ENCODE results near the gene DMD.

DMD gene

GRCh38 chrX:31130457-31131220, 2080.7 kb downstream of the DMD start:
- no peak for DNase-seq

DNA sequence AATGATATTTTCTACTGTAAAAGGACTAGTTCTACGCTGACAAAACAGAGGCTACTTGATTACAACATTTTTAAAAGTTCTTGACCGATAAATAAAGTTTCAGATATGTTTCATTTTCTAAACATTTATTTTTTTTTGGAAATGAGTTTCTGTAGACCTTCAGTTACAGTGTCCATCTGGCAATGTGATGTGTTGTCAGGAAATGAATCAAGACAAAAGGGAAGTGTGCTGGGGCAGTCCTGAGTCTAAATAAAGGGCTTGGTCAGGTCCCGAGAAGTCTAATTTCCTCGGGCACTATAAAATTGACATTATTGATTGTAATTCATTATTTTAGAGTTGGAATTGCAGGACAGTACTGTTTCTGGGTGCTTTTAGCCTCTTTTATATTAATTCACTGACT, 2082.5 kb downstream of the DMD start:
- DNase-seq = no peak

DNA sequence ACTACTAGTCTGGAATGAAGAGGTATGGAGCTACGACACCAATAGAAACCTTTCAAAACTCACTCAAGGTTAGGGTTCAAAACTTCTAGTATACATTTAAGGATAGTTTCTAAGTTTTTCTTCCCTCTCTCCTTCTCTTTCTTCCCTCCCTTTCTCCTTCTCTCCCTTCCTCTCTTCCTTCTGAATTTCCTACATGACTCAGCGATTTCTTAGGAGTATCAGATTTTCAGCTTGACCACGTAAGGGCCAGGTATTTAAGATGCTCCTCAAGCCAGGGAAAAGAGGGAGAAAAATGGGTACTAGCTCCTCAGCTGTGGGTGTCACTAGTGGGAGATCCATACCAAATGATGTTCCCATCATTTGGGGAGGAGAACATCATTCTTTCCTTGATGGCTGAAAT, 2083.6 kb downstream of the DMD start:
- DNase-seq = no peak

GRCh38 chrX:31126205-31126604, 2085.1 kb downstream of the DMD start:
- DNase-seq = no peak

GRCh38 chrX:31124536-31124935, 2086.8 kb downstream of the DMD start:
- DNase-seq = no peak

- DNase-seq = no peak
Measured at GRCh38 chrX:31123335-31123734, 2088.0 kb downstream of the DMD start.

DNA sequence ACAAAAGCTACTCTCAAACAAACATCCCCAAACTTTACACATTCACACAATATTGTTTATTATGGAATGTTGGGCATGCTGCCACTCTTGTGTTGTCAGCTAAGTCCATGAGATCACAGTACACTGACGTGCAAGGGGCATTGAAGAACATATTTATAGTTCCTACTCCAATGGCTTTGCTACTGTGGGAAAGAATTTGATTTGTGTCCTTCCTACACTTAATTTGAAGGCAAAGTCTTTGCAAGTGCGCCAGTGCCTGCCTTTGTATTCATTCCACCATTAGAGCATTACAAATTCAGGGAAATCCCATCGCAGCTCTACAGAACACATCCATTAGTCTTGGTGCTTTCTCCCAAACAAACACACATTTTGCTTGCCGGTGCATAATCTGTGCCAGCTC, 2094.1 kb downstream of the DMD start:
- DNase-seq = no peak

DNA sequence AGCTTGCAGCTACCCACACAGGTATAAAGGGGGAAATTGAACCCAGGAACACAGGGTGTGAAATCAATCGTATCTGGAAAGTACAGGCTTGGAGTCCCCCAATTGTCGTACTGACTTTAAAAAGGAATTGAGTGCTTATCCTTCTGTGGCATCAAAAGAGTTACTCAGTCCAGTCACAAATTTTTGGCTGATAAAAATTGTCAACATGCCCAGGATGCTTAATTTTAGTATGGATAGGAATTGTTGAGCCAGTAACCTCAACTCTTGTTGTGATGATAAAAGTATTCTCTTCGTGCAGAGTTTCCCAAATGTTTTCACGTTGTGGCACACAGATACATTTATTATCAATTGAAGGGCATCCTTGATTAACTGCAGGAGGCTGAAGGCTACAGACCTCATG, 2096.0 kb downstream of the DMD start:
- no peak for DNase-seq

DNA sequence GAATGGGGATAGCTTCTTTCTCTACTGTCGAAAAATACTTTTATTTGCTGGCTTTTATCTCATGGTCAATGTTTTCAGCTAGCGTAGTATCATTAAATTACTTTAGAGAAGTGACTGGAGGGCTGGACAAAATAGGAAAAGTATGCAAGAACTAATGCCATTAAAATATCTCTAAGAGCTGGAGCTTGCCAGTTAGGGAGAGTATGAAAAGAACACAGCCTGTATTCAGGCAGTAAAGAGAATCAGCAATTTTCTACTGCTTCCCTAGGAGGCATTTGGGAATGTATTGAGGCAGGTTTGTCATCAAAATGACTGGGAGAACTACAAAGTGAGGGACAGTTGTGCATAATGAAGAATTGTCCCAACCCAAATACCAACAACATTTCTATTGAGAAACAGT, 2096.5 kb downstream of the DMD start:
- DNase-seq = no peak

DNA sequence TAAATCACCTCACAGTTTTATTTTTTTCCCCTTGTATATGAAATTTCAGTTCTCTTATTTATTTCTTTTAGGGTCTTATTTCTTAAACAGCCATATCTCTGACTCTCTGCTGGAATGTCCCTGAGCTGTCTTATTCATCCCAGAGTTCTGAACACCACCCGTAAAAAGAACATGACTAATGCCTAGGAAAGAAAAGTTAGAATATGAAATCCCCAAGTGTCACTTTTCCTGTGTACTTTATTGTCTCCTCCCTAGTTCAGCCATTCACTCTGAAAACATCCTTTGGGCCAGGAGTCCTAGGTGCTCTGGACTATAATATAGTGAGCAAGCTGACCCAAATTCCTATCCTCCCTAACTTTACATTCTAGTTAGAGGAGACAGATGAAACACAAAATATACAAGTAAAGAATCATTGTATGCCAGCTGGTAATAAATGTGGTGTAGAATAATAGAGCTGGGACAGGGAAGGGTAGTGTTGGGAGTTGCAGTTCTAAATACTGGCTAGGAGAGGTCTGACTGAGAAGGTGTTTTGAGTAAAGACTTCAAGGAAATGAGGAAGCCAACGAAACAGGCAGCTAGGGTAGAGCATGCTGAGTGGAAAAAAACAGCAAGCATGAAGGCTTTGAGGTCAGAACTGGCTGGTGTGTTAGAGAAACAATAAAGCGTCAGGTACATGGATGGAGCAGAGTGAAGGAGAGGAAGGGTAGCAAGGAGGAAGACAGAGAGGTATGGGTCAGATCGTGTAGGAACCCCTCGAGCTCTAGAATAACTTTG, 2098.9 kb downstream of the DMD start:
- DNase-seq = no peak

DNA sequence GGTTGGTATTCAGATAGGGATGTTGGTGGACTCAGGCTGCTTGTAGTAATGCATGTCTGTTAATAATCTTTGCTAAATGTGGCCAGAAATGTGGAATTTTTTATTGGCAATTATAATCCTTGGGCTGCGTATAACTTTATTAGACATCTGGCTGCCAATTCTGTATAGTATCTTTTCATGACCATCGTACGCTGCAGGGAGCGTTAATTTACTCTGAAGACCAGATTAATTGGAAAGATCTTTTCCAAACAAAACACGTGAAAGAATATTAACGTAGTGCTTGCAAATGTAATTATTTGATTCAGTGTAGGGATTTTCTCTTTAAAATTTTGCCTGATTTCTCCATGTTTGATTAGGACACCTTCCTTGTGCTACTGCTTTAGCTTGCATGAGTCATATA, 2100.7 kb downstream of the DMD start:
- DNase-seq = no peak

GRCh38 chrX:31099536-31100090, 2111.7 kb downstream of the DMD start:
- no peak for DNase-seq

DNA sequence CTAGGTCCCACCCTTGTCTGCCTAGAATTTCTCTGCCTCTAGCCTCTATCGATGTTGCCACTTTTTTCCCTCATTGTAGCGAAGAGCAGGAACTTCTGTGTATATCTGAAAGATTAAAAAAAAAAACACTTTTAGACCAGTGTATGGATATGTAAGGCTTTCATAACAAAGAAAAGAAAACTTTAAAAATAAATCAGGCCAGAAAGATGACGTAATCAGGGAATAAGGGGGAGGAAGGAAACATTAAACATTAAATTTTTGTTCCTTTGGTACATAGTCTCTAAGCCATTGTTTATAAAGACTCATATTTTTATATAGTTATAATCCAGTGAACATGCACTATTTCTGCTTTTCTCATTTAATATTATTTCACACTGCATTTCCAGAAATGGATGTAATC, 2113.3 kb downstream of the DMD start:
- no peak for DNase-seq

DNA sequence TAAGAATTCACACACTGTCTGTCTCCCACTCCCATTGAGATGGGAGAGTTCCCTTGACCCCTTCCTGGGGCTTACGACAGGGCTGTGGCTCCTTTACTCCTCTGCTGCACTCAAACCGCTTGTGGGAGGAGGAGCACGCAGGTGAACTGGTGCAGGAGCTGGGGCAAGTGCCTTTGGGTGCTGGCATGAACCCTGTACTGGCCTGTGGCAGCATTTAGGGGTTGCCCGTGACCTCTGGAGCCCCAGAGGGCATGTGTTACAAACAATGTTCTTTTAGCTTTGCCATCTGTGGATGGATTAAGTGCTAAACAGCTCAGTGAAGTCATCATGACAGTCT, 2117.7 kb downstream of the DMD start:
- DNase-seq = no peak

GRCh38 chrX:31092970-31093638, 2118.2 kb downstream of the DMD start:
- no peak for DNase-seq

DNA sequence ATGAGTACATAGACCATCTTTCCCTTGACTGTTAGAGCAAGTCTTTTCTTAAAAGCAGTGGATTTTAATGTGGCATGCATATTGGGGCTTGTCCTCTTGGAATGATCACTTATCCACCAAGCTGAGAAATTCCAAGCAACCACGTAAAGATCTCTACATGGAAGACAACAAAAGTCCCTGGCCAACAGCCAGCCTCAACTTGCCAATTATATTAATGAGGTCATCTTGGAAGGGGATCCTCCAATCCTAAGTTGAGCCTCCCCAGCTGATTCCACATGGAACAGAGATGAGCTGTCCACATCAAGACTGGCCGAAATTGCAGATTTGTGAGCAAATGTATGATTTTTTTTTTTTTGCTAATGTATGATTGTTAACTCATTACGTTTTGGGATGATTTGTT, 2118.9 kb downstream of the DMD start:
- DNase-seq = no peak

DNA sequence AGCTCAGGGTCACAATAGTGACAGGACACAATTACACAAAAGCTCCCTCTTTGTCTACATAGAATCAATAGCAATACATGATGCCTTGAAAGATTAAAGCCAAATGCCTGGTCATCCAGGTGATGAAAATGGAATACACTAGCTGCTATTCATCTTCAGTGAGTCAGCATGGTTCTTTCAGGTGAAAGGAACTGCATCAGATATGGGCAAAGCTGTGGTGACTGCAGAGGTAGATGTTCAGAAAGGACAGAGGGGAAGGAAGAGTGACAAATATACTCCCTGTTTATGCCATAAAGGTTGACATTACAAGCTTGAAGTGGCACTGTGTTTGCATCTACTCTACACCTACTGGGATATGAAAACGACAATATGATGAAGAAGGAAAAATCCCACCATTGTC, 2119.5 kb downstream of the DMD start:
- no peak for DNase-seq

DNA sequence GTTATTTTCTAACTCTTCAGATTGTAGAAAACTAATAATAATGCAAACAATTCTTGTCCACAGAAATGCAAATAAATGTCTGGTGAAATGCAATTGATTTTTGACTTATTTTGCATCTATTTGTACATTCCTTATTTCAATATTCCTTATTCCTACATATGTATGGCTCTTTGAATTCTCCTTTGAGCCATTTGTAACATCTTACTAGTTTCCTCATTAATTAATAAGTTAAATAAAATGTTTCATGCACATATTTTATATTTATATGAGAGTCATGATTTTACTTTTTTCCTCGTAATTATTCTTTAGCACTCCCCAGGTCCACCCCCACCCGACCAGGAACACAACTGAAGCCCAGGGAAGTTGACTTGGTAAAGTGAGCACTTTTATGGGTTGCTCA, 2136.8 kb downstream of the DMD start:
- no peak for DNase-seq

GRCh38 chrX:31071725-31072124, 2139.6 kb downstream of the DMD start, which contains the start of gene FTHL17:
Gene FTHL17 (minus strand): TSS chrX:31072041. CDS start chrX:31071953, 88 bp downstream.
- no peak for DNase-seq

DNA sequence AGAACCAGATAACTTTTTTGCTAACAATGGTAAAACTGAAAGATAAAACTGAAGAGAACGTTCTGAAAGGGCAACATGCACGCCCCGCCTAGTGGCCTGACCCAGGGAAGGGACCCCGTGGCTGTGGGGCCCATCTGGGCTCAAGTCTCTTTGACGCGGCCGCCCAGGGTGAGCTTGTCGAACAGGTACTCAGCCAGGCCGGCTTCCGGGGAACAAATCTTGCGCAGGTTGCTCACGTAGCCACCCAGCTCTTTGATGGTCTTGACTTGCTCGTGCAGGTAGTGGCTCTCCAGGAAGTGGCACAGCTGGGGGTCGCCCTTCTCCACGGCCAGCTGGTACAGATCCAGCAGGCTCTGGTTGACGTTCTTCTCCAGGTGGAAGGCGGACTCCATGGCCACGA, 2140.1 kb downstream of the DMD start:
- no peak for DNase-seq

DNA sequence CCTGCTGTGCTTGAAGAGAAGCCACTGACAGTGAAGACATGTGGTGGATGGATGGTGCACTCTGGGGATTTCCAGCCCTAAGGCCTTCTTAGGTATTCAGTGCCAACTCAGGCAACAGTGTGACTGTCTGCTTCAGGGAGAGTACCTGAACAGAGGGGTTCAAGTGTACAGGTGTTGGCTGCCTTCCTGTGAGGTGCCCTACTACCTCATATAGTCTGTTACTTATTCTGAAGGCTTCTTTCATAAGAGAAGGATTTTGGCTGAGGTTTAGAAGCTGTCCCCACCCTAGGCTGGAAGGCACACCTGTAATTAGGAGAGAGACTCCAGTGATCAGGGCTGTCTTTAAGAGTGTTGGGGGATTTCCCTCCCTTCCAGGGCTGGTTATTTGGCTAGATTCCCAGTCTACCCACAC, 2141.3 kb downstream of the DMD start:
- no peak for DNase-seq

All from CD4-positive, alpha-beta T cell treated with Interferon gamma for 1 hour (primary cell).